ENCODE data around the gene CTDP1.

DNA sequence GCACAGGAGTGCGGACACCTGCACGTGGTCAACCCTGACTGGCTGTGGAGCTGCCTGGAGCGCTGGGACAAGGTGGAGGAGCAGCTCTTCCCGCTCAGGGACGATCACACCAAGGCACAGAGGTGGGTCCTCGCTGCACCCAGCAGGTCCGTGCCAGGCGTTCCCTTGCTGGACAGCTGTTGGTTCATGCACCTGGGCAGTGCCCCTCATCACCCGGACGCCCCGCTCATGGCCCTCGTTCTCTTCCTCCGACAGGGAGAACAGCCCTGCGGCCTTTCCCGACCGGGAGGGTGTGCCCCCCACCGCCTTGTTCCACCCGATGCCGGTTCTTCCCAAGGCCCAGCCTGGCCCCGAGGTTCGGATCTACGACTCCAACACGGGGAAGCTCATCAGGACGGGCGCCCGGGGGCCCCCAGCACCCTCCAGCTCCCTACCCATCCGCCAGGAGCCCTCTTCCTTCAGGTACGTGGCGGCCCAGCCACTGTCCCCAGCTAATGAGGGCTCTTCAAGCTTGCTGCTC lies 38.0 kb downstream of the CTDP1 start:
- TF ChIP-seq, protein P1, sequence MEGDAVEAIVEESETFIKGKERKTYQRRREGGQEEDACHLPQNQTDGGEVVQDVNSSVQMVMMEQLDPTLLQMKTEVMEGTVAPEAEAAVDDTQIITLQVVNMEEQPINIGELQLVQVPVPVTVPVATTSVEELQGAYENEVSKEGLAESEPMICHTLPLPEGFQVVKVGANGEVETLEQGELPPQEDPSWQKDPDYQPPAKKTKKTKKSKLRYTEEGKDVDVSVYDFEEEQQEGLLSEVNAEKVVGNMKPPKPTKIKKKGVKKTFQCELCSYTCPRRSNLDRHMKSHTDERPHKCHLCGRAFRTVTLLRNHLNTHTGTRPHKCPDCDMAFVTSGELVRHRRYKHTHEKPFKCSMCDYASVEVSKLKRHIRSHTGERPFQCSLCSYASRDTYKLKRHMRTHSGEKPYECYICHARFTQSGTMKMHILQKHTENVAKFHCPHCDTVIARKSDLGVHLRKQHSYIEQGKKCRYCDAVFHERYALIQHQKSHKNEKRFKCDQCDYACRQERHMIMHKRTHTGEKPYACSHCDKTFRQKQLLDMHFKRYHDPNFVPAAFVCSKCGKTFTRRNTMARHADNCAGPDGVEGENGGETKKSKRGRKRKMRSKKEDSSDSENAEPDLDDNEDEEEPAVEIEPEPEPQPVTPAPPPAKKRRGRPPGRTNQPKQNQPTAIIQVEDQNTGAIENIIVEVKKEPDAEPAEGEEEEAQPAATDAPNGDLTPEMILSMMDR (IDR thresholded peaks at IDR 0.05; ENCODE audit: low read length), result no peak
- TF ChIP-seq EZH2 (optimal IDR thresholded peaks at IDR 0.05; ENCODE audit: low read depth, low read length), result no peak

Measured in MM.1S (cell line).